HG03575 (cell line): ENCODE data around the gene RALY.

Experiments used
- ATAC-seq: cut with Tn5 transposase; IDR thresholded peaks from one replicate; pipeline ENCODE4 v1.9.1; 2021; ENCODE audit not compliant: unreplicated experiment, insufficient number of reproducible peaks, low FRiP score; ENCODE audit errors: extremely low read depth

Gene RALY

GRCh38 chr20:34090645-34091044 lies 96.9 kb downstream of the RALY start:
- no peak for ATAC-seq

DNA sequence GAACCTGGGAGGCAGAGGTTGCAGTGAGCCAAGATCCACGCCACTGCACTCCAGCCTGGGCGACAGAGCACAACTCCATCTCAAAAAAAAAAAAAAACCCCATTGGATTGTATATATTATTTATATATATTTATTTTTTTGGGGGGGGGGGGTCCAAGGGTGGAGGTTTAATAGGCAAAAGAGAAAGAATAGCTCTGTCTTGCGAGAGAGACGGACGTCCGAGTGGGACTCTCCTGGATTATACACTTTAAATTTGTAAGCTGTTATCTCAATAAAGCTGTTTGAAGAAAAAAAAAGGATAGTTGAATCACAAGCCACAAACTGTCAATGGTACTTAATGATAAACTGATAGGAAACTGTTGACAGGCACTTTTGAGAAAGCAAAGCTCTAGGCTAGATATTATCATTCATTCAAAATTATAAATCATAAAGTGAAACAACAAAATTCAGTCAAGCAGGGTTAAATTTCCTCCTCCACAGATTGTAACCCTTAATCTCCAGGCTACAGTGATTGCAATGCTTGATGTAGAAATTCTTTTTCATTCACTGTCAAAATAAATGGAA lies 98.0 kb downstream of the RALY start:
- ATAC-seq, result no peak

DNA sequence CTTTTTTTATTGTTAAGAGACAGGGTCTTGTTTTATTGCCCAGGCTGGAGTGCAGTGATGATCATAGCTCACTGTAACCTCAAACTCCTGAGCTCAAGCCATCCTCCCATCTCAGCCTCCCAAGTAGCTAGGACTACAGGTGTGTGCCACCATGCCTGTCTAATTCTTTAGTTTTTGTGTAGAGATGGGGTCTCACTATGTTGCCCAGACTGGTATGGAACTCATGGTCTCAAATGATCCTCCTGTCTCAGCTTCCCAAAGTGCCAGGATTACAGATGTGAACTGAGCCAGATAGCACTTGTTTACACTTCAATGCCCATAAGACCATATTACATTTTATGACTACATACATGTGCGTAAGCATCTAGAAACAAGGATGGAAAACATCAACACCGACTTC lies 100.2 kb downstream of the RALY start:
- ATAC-seq, result no peak

GRCh38 chr20:34095825-34096224 lies 102.1 kb downstream of the RALY start:
- ATAC-seq, result no peak

DNA sequence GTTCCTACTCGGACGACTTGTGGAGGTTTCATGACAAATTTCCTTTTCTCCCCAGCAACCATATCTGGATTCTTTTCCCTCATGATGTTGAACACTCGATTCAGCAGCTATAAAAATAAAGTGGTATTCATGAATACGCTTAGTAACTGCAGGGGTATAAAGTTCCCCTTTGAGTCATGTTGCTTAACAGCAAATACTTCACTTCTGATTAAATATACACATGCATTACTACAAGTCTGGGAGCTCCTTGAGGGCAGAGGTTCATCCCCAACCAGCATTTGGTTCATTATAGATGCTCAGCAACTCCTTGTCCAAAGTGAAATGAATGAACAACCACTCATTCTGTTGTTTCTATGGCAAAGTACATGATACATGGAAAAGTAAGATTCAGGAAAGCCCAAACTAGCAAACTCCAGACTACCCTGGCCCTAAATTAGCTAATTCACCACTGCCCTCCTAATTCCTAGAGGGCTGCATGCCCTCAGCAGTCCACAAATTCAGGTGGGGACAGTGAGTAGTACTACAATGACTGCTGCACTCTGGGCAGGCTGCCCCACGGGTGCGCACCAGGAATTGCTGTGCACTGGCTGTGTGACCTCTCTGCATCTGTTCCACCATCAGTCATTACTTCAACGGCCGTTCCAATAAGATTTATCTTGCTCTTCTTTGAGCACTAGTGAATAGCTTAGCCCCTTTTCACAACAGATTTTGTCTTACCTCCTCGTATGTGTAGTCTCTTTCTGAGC lies 103.2 kb downstream of the RALY start:
- ATAC-seq, result no peak

DNA sequence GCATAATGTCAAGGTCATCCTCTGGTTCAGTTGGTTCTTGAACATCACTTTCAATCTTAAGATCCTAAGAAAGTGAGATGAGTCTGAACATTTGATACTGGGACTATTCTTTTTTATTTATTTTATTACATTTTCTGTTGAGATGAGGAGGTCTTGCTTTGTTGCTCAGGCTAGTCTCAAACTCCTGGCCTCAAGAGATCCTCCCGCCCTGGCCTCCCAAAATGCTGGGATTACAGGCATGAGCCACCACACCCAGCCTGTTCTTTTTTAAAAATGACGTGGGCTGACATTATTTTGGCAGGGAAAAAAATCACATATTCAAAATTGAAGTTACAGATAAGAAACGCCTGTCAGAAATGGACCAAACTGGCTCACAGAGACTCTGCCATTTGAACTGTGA lies 104.9 kb downstream of the RALY start:
- no peak for ATAC-seq

DNA sequence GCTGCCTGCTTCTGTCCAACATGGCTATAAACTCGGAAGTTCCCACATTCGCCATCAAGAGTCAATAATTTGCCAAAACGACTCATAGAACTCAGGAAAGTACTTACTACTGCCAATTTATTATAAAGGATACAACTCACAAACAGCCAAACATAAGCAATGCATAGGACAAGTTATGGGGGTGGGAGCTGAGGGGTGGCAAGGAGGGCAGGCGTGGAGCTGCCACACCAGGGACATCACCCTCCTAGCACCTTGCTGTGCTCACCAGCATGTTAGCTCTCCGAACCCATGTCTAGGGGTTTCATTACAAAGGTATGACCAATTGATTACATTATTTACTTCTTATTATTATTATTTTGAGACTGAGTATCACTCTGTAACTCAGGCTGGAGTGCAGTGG lies 106.0 kb downstream of the RALY start:
- ATAC-seq, result no peak

- no peak for ATAC-seq
Measured at GRCh38 chr20:34100576-34100975, 106.9 kb downstream of the RALY start.

- ATAC-seq, result no peak
Measured at GRCh38 chr20:34102342-34102741, 108.6 kb downstream of the RALY start.

DNA sequence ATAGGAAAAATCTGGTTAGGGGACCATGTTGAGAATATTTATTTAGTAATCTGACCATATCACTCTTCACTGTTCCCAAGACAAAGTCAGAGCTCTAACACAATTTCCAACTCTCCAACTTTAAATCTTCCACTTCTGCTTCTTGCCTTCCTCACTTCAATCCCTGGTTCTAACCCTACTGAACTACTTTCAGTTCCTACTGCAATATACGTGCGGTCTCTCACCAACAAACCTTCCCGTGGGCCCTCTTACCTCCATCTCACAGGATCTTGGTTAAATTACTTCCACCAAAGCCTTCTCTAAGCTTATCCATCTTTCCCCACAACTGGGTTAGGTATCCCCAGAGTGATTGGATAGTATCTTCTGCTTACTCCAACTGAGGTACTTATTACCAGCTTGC lies 110.3 kb downstream of the RALY start:
- no peak for ATAC-seq

DNA sequence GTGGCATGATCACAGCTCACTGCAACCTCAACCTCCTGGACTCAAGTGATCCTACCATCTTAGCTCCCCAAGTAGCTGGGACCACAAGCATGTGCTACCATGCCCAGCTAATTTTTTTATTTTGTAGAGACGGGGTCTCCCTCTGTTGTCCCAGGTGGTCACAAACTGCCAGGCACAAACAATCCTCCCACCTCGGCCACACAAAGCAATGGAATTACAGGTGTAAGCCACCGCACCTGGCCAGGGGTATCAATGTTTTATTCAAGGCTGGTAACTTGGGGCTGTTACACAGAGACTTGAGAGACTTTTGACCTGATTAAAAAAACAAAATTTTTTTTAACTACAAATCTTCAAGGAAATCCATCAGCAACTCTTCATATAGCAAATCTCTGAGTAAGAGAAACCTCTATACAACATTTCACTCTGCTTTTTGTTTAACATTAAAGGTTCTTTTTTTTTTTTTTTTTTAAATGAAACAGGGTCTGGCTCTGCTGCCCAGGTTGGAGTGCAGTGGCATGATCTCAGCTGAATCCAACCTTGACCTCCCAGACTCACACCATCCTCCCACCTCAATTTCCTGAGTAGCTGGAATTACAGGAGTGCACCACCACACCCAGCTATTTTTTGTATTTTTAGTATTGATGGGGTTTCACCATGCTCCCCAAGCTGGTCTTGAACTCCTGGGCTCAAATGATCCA lies 112.4 kb downstream of the RALY start:
- ATAC-seq, result no peak

DNA sequence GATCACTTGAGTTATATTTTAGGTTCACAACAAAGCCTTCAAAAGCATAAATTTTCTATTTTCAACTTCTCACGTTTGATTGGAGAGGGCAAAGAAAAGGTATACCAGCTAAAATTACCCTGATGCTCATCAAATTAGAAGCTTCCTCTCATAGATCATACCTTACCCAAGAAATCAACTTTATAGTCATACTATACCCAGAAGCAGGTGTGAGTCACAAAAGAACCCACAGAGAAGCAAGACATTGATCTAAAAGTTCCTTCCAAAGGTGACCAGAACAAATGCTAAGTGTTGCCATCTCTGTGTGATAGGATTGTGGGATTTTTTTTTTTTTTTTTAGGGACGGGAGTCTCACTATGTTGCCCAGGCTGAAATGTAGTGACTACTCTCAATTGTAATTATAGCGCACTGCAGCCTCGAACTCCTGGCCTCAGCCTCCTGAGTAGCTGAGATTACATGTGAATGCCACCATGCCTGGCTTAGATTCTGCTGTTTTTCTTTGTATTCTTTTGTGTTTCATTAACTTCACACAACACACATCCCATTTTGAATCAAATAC lies 115.0 kb downstream of the RALY start:
- no peak for ATAC-seq

- ATAC-seq, result no peak
Measured at GRCh38 chr20:34109442-34109841, 115.7 kb downstream of the RALY start.

- no peak for ATAC-seq
Measured at GRCh38 chr20:34110025-34110744, 116.5 kb downstream of the RALY start.

GRCh38 chr20:34110745-34111641 lies 117.3 kb downstream of the RALY start:
- no peak for ATAC-seq

DNA sequence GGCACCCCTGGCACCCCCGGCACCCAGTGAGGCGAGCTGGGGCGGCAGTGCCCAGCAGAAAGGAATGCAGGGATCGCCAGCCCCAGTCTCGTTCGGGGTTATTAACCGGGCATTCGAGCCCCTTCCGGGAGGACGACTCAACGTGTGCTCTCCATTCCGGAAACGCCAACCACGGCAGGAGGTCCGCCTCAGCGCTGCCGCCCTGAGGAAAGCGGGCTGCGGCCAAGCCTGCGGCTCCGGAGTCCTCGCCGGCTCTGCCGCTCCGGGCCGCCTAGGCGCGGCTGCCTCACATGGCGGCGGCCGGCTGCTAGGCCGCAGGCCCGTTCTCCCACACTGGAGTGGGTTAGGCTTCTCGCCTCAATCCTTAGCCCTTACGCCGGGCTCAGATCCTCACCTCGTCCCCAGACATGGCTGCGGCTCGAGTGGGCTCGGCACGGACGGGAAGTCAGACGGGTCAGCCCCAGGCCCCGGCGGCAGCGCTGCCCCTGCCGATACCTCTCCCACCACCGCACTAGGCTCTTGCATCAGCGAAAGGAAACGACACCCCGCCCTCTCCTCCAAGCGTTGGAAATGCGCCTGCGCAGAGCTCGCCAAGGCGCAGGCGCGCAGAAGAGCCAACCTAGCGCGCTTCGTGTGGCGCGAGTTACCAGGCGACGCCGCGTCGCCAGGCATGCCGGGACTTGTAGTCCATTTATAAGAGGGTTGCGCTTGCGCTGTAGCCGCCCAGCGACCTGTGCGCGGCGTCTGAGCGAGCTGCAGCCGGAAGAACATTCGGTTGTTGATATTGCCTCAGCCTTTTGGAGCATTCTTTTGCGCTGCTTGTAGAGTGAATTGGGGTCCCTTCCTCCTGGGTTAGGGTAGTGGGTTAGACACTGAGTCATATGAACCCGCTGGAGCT lies 118.2 kb downstream of the RALY start, which contains the start of gene EIF2S2:
Gene EIF2S2 (minus strand): TSS at position 542 of the 898 bp plus-strand sequence. CDS start 133 bp downstream, at position 409.
- peak; percentile 87 for ATAC-seq

DNA sequence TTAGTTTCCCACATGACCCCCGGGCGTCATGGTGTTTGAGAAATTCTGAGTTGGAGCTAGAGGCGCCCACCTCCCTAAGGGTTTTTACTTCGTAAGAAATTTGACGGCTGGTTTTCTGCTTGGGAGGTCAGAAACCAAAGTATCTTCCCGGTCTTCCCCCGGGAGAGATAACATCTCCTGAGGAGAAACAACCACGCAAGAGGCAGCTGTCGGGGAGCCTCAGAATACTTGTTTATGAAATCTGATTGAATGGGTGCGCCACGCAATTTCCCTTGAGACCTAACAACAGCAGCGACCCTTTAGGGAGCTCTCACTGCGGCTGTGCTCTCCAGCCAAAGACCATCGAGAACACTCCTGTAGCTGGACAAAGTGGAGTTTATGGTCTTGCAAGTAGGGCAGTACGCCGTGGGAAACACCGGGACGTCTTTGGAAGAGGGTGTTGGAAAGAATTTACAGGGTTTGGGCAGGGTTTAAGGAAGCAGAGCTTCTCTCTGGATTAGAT lies 118.9 kb downstream of the RALY start:
- no peak for ATAC-seq
